ENCODE data around the gene UCP2.

GRCh38 chr11:73956876-73957653, 25.6 kb downstream of the UCP2 start:
- no peak for TF ChIP-seq CTCF (conservative IDR thresholded peaks at IDR 0.05; ENCODE audit: low read depth in 2 of 2)
- TF ChIP-seq ZNF331 (CRISPR knock-in tag; IDR thresholded peaks at IDR 0.05; ENCODE audit: low read depth), result no peak
- TF ChIP-seq CREB1 (CRISPR knock-in tag; IDR thresholded peaks at IDR 0.05; ENCODE audit: low read depth), result no peak
- no peak for TF ChIP-seq EZH2 (IDR thresholded peaks at IDR 0.05; ENCODE audit: low read depth, unreplicated experiment)
- TF ChIP-seq JUNB (IDR thresholded peaks at IDR 0.05; ENCODE audit: unreplicated experiment), result no peak
- TF ChIP-seq ETS1 (IDR thresholded peaks at IDR 0.05), result no peak

Measured in GM23338 (cell line).